ENCODE results near the gene ZBTB44.

ZBTB44 gene

GRCh38 chr11:130308886-130309285 lies 5.8 kb downstream of the ZBTB44 start:
- Histone ChIP-seq H3K4me3 (ENCODE audit: low read depth in 1 of 2, low read length in 1 of 2) (no peak overlapping the region), H3K27ac (no peak overlapping the region), H3K36me3 (no peaks in the 10 kb centered on the region), H3K4me1 (ENCODE audit: control insufficient read depth in 1 of 2, insufficient read depth in 1 of 2, low read depth in 1 of 2, low read length in 1 of 2) (peaks cover 38 to 40% of the 10 kb centered on the region in 2 experiments), H3K27me3 (no peaks in the 10 kb centered on the region), H3K9me3 (no peaks in the 10 kb centered on the region)
- TF ChIP-seq, protein P1, sequence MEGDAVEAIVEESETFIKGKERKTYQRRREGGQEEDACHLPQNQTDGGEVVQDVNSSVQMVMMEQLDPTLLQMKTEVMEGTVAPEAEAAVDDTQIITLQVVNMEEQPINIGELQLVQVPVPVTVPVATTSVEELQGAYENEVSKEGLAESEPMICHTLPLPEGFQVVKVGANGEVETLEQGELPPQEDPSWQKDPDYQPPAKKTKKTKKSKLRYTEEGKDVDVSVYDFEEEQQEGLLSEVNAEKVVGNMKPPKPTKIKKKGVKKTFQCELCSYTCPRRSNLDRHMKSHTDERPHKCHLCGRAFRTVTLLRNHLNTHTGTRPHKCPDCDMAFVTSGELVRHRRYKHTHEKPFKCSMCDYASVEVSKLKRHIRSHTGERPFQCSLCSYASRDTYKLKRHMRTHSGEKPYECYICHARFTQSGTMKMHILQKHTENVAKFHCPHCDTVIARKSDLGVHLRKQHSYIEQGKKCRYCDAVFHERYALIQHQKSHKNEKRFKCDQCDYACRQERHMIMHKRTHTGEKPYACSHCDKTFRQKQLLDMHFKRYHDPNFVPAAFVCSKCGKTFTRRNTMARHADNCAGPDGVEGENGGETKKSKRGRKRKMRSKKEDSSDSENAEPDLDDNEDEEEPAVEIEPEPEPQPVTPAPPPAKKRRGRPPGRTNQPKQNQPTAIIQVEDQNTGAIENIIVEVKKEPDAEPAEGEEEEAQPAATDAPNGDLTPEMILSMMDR (IDR thresholded peaks at IDR 0.05), result no peak

GRCh38 chr11:130308059-130308458 lies 6.7 kb downstream of the ZBTB44 start:
- Histone ChIP-seq H3K4me1 (ENCODE audit: control insufficient read depth in 1 of 2, insufficient read depth in 1 of 2, low read depth in 1 of 2, low read length in 1 of 2) (peaks cover 32 to 33% of the 10 kb centered on the region in 2 experiments), H3K9me3 (no peaks in the 10 kb centered on the region), H3K27ac (peak overlapping the region; percentile 53), H3K27me3 (no peaks in the 10 kb centered on the region), H3K36me3 (no peaks in the 10 kb centered on the region), H3K4me3 (ENCODE audit: low read depth in 1 of 2, low read length in 1 of 2) (no peak overlapping the region)
- TF ChIP-seq, protein P1 (IDR thresholded peaks at IDR 0.05), result no peak

- Histone ChIP-seq H3K27me3 (no peaks in the 10 kb centered on the region), H3K27ac (no peak overlapping the region), H3K4me3 (ENCODE audit: low read depth in 1 of 2, low read length in 1 of 2) (no peak overlapping the region), H3K9me3 (no peaks in the 10 kb centered on the region), H3K36me3 (peaks cover 7% of the 10 kb centered on the region), H3K4me1 (ENCODE audit: control insufficient read depth in 1 of 2, insufficient read depth in 1 of 2, low read depth in 1 of 2, low read length in 1 of 2) (peaks cover 17 to 23% of the 10 kb centered on the region in 2 experiments)
- TF ChIP-seq, protein P1 (IDR thresholded peaks at IDR 0.05), result no peak
Observed at GRCh38 chr11:130304651-130305050, 10.1 kb downstream of the ZBTB44 start.

DNA sequence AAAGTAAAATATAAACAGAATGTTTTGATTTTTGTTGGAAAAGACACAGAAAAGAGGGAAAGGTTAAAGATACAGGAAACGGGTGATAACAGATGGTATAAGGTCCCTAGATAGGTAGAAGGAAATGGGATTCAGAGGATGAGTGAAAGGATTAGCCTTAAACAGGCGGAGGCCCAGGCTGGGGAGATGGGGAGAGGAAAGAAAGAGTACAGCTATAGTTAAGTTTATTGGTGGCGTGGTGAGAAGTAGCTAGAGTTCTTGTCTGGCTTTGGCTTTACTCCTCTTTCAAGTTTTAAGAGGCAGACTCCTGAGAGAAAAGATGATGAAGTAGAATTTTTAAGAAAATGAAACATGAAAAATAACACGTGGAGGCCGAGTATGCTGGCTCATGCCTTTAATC lies 13.7 kb downstream of the ZBTB44 start:
- no peaks in the 10 kb centered on the region for H3K27me3 ChIP-seq
- H3K9me3 ChIP-seq, result no peaks in the 10 kb centered on the region
- H3K36me3 ChIP-seq, result peaks cover 7% of the 10 kb centered on the region
- no peak overlapping the region for H3K27ac ChIP-seq
- TF ChIP-seq, protein P1 (IDR thresholded peaks at IDR 0.05), result no peak
- H3K4me1 ChIP-seq (ENCODE audit: control insufficient read depth in 1 of 2, insufficient read depth in 1 of 2, low read depth in 1 of 2, low read length in 1 of 2), result peaks cover 0 to 5% of the 10 kb centered on the region in 2 experiments
- no peak overlapping the region for H3K4me3 ChIP-seq (ENCODE audit: low read depth in 1 of 2, low read length in 1 of 2)

- no peaks in the 10 kb centered on the region for H3K27me3 ChIP-seq
- no peak overlapping the region for H3K27ac ChIP-seq
Observed at GRCh38 chr11:130300567-130300966, 14.2 kb downstream of the ZBTB44 start.

More at GRCh38 chr11:130300567-130300966, 14.2 kb downstream of the ZBTB44 start:
- Histone ChIP-seq H3K9me3 (no peaks in the 10 kb centered on the region), H3K4me3 (ENCODE audit: low read depth in 1 of 2, low read length in 1 of 2) (no peak overlapping the region), H3K36me3 (peaks cover 7% of the 10 kb centered on the region), H3K4me1 (ENCODE audit: control insufficient read depth in 1 of 2, insufficient read depth in 1 of 2, low read depth in 1 of 2, low read length in 1 of 2) (peaks cover 0 to 5% of the 10 kb centered on the region in 2 experiments)
- TF ChIP-seq, protein P1 (IDR thresholded peaks at IDR 0.05), result no peak

Measured in neutrophil (primary cell).